Kidney glomerular epithelial cell (primary cell): ENCODE measurements around the gene YY2.
"Not testable (repeated sequence)": the region's sequence is repeated elsewhere in the genome, so short reads cannot be mapped to it uniquely, and the experiment has no call there.

Source experiments
- DNase-seq: peaks from one replicate; lab custom pipeline; 2025; lab: John Stamatoyannopoulos, UW

Gene YY2

DNA sequence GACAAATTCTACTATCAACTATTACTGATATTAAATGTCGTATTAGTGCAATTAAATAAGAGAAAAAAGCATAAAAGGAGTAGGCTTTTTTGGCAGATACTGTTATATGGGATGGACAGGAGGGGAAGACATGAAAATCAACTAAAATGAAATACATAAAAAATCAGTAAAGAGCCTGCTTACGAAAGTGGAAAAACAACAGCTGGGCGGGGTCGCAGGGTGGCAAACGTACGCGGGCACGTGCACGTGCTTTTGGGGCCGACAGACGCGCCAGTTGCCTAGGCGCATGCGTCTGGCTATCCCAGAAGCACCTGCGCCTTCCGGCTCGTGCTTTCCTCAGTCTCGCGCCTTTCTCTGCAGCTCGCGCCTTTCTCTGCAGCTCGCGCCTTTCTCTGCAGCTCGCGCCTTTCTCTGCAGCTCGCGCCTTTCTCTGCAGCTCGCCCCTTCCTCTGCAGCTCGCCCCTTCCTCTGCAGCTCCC is at the start of gene YY2:
Gene YY2, plus strand, starts transcription at position 51 of the 479 bp plus-strand sequence. CDS start 498 bp downstream, outside the sequence.
- no peak for DNase-seq

DNA sequence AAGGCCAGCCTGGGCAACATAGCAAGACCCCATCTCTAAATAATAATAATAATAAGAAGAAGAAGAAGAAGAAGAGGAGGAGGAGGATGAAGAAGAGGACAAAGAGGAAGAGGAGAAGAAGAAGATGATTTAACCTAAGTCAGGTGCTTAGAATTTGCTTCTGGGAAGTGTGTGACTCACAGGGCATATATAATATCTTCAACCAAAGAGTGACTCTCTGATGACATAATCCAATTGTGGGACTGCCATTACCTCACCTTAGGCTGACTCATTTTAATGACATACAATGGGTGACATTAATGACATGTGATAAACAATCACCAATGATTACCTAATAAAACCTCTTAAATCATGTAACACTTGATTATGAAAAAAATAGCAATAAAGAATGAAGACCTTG is 49.1 kb upstream of the YY2 start:
- peak; percentile 15 for DNase-seq

DNA sequence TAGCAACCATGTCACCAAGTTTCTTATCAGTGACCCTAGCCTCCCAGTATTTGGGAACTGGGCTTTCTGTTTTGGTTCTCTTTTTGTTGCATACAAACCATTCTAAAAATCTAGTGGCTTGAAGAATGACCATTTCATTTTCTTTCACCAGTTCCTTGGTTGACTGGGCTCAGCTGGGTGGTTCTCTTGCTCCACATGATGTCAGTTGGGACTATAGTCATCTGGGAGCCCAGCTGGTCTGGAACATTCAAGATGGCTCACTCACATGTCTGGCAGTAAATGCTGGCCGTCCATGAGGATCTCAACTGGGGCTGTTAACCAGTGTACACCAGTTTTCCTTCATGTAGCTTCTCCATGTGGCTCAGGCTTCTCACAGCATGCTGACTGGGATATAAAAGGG is 44.0 kb upstream of the YY2 start:
- DNase-seq, result no peak

- DNase-seq, result no peak
These were observed 43.2 kb upstream of the YY2 start for GRCh38 chrX:21812628-21813027.

DNA sequence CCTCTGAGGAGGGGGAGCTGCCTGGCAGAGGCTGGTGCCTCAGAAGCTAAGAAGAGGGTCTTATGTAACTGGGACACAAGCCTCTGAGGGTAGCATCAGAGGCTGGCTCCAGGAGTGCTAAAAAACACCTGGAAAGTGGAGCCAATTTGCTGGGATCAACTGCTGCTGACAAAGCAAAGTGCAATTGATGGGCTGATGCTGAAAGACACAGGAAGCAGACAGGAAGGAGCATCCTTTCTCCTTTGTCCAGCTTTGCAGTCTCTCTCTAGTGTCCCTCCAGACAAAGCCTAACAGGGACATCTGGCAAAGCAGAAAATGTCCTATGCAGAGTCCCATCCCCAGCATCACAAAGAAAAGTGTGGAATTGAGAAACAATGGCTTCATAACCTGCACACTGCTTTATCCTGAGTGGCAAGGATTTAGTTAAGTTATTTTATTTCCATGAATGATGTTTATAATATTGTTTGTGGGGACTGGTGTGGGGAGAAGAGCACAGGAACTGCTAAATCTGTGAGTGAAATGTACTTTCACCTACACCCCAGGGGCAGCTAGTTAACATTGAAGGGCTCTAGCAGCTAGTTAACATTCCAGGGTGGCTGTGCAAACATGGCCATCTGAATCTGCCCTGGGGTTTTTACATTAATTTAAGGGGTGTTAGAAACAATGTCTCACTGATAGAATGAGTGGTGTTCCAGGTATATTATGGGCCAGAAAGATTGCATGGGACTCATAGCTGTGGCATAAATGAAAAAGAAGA is 42.0 kb upstream of the YY2 start:
- no peak for DNase-seq

DNA sequence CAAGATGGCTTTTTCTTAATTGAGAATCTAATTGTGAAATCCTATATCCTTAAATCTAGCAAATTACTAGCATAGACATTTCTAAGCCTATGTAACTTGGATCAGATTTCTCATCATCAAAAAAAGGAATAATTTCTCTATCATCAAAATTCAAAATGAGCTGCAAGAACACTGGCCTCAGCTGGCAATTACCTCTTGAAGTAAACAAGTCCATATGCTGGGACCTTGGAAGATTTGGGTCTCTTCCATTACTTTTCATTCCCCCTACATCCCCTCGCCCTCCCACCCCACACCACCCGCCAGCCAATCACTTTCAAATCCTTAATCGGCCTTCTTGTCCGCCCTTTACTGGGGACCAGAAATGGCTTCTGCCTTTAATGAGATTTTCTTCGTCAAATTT is 39.7 kb upstream of the YY2 start:
- DNase-seq, result no peak

GRCh38 chrX:21820170-21820569 is 35.6 kb upstream of the YY2 start:
- DNase-seq, result not testable (repeated sequence)

DNA sequence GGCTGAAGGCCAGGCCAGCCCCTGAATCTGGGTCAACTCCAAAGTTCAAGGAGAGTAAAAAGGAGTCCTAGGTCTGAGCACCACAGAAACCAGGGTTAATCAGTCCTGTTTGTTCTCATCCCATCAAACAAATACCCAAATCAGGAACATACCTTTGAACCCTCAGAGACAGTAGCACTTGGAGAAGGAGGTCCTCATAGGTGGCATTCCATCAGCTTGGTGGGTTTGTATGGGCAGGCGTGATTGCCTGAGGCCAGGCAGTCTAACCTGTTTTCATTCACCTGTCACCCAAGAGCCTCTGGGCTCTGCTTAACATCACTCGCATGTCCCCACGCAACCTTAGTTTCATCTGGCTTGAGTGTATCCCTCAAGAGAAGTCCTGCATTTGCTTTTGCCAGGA is 33.9 kb upstream of the YY2 start:
- DNase-seq, result no peak

DNA sequence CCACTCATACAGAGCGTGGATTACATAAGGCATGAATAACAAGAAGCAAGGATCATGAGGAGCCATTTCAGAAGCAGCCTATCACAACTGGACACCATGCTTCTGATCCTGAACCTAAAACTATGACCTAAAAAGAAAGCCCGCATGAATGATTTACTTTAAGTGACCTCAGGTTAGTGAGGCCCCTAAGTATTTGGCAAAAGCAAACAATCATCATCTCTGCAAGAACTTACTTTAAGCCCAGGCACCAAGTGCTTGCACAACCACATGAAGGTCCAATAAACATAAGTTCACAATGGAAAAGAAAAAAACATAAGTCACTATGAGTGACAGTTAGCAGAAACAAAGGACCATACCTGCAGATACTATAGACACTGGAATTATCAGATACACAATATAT is 24.3 kb upstream of the YY2 start:
- DNase-seq, result no peak

- DNase-seq, result no peak
These were observed 18.7 kb upstream of the YY2 start for GRCh38 chrX:21837056-21837455.

DNA sequence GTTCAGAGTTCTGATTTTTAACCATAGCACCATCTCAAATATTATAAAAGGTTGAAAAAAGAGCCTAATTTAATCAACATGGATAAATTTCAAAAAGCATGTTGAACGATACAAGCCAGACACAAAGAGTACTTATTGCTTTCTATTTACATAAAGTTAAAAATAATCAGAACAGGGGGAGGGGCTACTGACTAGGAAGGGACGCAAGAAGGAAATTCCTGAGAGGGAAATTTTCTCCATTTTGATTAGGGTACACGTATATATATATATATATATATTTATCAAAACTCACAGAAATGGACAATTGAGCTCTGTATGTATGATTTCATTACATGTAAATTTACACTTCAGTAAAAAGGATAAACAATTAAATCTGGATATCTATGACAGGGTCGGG is 16.9 kb upstream of the YY2 start:
- no peak for DNase-seq

DNA sequence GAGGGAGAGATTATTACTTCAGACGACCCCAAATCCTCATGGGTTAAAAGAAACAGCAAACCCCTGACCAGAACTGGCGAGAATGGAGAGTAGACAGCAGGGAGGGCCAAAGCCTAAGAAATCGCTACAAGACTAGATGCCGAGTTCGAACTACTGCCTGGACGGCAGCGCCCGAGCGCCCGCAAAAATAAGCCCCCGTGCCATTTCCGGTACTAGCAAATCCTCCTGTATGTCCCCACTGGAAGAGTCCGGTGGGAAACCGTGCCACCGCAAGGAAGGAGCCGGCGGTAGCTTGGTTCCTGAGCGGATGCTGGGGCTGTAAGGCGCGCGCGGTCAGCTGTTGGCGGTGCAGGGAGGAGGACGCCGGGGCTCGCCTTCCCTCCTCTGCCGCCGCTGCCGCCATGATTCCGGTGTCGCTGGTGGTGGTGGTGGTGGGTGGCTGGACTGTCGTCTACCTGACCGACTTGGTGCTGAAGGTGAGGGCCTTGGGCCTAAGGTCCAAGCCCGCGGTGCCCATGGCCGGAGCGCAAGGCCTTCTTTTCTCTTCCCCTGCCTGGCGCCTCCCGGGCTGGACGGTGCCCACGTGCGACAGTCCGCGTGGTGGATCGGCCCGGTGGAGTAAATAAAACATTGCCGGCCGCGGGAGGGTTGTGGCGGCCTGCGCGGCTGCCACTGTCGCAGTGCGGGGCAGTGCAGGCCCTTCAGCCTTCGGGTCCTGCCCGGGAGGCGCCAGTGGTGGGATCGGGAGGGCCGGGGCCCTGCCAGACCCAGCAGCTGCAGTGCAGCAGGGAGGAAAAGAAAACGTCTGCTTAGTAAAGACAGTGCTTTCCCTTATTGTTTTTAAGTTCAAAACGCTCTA is 16.2 kb upstream of the YY2 start, which contains the start of gene MBTPS2:
Gene MBTPS2, plus strand, starts transcription at position 284 of the 859 bp plus-strand sequence. Its CDS starts 118 bp downstream, at position 402.
- peak; percentile 45 for DNase-seq

- DNase-seq, result no peak
These were observed 15.6 kb upstream of the YY2 start for GRCh38 chrX:21840193-21840545.

DNA sequence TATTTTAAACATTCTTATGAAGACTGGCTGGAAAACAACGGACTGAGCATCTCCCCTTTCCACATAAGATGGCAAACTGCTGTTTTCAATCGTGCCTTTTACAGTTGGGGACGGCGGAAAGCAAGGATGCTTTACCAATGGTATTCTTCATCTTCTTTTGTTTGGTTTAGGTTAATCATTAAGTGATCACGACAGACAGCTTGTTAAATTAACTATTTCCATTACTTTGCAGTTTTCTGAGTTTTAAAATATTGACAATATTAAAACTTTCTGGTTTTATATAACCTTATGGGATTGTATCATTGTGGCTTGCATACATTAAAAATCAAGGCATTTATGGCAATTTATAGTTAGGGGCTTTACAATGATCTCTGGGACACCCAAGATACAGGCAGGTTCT is 12.6 kb upstream of the YY2 start:
- DNase-seq, result no peak

DNA sequence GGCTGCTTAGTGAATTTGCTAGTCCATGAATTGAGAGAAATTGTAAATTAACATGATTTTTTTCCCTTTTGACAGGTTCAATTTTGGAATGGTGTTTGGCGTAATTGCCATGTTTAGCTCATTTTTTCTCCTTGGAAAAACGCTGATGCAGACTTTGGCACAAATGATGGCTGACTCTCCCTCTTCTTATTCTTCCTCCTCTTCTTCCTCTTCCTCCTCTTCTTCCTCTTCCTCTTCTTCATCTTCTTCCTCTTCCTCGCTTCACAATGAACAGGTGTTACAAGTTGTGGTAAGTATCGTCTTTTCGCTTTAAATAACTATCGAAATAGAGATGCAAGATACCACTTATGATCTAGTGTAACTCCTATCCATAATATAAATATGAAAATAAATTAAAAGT is 10.7 kb upstream of the YY2 start:
- no peak for DNase-seq

DNA sequence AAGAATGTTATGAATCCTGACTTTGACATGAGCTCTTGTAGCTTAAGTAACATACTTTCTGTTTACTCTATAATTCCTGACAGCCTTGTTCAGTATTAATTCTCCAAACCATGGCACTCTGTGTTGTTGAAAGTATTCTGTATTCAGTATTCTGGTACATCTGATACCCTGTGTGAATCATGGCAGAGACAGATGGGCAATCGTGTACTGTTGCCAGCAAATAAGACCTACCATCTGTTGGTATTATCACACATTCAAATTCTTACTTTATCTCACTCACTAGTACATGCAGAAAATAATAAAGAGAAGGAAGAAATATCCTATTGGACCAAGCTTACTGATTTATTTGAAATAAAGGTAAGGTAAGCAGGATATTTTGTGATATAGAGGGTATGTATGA is 8.4 kb upstream of the YY2 start:
- no peak for DNase-seq

DNA sequence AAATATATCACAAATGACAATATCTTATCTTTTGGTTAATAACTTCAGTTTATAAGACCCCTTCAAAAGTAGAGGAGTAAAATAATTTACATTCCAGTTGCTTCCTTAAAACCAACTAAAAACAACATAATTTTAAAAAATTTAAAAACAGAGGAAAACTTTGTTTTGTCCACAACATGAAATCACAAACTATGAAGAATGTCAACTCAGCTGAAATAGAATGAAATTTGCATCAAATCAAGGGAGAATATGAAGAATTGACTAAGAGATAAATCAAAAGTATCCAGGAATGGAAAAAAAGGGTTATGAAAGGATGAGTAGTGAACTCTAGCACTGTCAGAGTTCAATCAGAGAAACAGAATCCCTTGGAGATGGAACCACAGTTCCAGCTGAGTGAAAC is 2.2 kb upstream of the YY2 start:
- no peak for DNase-seq

DNA sequence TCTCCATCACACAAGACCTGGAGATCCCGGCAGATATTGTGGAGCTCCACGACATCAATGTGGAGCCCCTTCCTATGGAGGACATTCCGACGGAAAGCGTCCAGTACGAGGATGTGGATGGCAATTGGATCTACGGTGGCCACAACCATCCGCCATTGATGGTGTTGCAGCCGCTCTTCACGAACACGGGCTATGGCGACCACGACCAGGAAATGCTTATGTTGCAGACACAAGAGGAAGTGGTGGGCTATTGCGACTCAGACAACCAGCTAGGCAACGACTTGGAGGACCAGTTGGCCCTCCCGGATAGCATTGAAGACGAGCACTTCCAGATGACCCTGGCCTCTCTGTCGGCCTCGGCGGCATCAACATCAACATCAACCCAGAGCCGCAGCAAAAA is 717 bp downstream of the YY2 start:
- DNase-seq, result no peak

- no peak for DNase-seq
These were observed 7.5 kb downstream of the YY2 start for GRCh38 chrX:21863241-21863640.

GRCh38 chrX:21865436-21865835 is 9.6 kb downstream of the YY2 start:
- DNase-seq, result no peak

- DNase-seq, result no peak
These were observed 14.7 kb downstream of the YY2 start for GRCh38 chrX:21870494-21870893.

DNA sequence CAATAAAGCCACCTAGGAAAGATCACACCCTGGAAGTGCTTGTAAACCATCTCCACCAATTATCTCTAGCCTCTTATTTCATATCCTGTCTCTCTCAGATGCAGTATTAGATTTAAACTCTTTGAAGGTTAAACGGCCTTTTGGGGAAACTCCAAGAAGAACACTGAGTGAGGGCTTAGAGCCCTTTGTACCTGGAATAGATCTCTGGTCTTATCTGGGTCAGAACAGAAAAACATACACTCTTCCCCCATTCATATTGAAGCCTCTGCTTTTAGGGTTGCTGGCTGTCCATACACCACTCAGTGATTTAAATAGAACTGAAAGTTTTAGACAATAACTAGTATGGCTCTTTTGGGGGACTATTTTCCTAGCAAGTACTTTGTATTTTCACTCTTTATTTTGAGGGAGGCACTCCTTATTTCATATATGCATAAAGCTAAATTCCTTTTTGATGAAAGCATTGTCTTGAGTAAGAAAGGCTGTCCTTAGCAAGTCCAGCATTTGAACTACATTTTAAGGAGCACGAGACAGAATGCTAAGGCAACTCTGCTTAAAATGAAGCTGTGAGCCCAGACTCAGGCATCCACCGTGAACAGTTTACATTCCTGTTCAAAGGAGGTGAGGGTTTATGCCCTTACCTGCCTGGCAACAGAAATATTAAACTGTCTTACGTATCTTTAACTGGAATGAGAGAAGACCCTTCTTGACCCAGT is 17.4 kb downstream of the YY2 start:
- no peak for DNase-seq

GRCh38 chrX:21874182-21874581 is 18.4 kb downstream of the YY2 start:
- DNase-seq, result not testable (repeated sequence)
